Activated CD4-positive, alpha-beta T cell treated with anti-CD3 and anti-CD28 coated beads for 48 hours (primary cell): ENCODE results near the gene GSX1.
A peak's percentile ranks its signal among the peaks of the same experiment; 100 is the strongest.
"Not testable (repeated sequence)": the region's sequence is repeated elsewhere in the genome, so short reads cannot be mapped to it uniquely, and the experiment has no call there.

Source experiments
- DNase-seq: peaks from one replicate; pipeline ENCODE4 v3.0.0-alpha.2; 2020

Gene GSX1

GRCh38 chr13:27792393-27793218, at the start of gene GSX1:
Gene GSX1, plus strand, starts transcription at chr13:27792483. Its CDS starts 208 bp downstream, at chr13:27792691.
- DNase-seq: peak; percentile 72

DNA sequence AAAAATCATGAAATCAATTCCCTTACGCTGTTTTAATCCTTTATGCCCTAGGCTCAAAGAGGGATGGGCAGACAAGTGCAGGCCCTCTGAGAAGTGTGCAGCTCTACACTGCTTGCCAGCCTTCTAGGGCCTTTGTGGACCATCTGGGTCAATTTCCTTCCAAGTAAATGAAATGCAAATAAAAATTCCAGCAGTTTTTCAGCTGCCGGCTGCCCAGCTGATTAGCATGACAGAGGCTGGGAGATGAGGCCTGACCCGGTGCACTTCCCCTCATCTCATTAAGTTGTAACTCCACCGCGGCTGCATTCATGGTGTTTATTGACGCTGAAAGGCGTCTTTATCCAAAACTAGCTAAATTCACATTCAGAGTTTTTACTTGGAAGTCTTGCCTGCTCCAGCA, 47.5 kb upstream of the GSX1 start:
- no peak for DNase-seq

DNA sequence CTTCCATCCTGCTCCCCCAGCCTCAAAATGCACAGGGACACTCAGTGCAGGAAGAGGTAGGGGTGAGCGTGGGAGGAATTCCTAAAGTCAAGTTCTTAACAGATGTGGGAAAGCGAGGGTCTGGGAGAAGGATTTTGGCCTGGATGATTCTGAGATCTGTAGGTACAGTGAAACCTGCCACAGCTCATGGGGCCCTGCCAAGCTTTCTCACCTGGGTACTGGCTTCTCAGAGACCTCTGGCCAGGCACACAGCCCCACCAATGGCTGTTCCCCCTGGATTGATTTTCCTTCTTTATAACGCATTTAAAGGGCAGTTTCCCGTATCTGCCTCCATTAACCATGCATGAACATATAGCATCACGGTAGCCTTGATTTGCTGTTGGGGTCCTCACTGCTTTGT, 47.0 kb upstream of the GSX1 start:
- no peak for DNase-seq

- DNase-seq: not testable (repeated sequence)
These were observed 44.1 kb upstream of the GSX1 start for GRCh38 chr13:27748143-27748542.

- DNase-seq: no peak
These were observed 40.2 kb upstream of the GSX1 start for GRCh38 chr13:27751953-27752532.

DNA sequence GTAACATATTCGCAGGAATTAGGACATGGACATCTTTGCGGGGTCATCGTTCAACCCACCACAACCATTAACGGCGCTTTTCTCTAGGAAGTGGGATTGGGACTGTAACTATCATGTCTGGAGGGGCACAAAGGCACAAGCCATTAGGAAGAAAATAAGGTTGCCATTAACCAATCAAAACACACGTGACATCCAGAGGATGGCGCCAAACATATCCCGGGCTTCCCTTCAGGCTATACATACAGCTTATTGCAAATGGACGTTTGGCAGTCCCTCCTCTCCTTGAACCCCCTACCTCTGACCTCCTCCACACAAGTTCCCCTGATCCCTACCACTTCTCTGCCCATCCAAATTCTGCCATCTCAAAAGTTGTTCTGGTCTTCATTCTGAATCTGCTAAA, 26.6 kb upstream of the GSX1 start:
- no peak for DNase-seq

- peak; percentile 42 for DNase-seq
These were observed 21.5 kb upstream of the GSX1 start for GRCh38 chr13:27770809-27771208.

DNA sequence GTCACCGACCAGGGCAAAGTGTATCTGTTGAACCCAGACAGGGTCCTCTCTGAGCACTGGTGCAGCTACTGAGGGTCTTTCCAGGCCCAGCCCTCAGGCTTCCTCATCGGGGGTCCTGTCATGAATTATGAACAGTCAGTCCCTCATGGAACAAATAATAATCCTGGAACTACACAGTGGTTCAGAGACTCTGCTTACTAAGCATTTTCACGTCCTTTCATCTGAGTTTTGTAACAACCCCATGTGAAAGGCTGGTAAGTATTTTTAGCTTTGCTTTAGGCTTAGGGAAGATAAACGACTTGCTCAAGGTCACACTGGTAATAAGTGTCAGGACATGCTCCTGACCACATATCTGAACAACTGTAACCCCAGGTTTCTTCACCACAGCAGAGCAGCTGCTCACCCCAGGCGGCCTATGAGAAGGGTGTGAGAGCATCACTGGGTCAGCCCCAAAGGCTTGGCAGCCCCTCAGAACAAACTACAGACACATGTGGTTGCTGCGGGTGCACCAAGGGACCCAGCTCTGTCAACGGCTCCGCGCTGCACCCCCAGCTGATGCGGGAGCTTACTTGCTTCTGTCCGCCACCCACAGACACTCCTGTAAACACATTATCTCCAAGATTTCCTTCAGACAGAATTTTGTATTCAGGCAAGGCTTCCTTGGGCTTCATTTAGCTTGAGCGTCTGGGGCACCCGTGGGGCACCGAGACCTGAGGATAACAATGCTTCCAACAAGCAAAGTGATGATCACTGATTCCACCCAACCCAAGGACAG, 19.4 kb upstream of the GSX1 start:
- DNase-seq: no peak

DNA sequence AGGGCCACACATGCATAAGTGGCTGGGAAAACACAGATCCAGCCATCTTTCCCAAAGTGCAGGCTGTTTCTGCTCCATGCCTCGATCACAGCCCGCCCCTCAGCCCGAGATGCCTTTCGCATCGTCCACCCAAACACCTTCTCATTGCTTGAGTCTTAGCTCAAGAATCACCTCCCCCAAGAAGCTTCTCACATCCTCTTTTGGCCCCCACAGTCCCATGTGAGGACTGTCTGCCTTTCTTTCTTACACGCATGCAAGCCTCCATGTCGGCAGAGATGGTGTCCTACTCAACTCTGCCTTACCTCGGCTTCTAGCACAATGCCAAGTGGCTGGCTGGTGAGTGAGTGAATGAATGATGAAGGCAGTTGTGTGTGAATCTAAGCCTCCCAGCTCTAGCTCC, 18.1 kb upstream of the GSX1 start:
- DNase-seq: no peak

DNA sequence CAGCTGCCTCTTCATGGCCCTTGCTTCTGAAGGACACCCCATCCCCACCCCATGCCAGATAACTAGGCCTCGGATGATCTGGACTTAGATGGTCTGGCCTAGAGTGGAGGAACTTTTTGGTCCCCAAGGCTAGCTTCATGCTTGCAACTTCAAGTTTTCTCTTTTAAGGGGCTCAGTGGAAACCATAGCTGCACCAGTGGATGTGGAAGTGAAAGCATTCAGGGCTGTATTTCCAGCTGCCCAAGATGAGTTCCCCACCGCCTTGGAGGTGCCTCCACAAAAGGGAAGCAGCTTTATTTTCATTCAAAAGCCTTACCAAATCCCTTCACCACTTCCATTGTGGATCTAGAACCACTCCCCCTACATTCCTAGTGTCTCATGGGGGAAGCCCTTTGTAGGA, 17.6 kb upstream of the GSX1 start:
- DNase-seq: no peak

DNA sequence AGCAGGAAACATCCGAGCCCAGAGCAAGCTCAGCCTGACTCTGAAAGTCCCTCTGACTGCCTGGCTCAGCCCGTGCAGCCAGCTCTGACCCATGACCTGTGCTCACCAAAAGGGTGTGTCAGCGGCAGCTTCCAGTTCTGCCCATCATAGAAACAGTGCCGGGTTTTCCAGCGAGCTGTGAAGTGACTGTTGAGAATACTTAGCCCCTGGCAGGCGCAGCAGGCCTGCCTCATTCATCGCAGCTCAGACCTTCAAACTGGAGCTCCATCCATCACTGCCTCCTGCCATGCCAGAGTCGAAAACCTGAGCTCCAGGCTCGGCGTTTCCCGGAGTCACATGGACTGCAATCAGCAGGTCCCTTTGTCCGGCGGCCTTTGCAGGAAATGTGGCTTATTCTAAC, 16.3 kb upstream of the GSX1 start:
- DNase-seq: no peak

DNA sequence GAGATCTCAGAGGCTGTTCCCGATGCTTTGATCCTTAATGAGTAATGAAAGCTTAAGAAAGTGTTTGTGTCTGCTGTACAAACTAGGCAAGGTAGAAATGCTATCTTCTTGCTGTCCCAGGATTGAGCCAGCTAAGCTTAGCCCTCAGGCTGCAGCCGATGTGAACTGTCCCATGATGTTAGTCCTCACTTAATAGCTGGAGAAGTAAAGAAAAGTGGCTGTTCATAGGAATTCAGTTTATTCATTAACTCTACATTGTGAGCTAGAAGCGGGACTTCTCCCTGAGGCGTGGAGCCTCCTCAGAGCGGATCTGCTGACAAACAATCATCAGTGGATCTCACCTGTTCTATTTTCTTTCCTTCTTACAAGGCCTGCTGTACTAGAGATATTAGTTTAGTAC, 10.1 kb upstream of the GSX1 start:
- DNase-seq: no peak

DNA sequence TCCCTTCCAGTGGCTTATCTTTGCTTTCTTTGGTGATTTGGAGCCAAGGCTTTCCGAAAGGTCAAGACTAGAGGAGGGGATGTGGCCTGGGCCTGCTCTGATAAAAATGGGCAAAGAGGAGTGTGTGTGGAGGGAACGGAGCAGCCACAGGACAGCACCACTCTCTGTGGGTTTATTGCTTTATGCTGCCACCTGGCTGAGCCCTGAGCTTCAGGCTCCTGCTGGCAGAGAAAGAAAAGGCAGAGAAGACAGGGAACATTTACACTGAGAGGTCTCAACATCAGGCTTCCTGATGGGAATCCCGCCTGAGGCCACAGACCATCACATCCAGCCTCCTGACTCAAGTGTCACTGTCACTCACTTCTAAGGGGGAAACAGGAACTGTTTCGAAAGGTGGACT, 9.2 kb upstream of the GSX1 start:
- no peak for DNase-seq

DNA sequence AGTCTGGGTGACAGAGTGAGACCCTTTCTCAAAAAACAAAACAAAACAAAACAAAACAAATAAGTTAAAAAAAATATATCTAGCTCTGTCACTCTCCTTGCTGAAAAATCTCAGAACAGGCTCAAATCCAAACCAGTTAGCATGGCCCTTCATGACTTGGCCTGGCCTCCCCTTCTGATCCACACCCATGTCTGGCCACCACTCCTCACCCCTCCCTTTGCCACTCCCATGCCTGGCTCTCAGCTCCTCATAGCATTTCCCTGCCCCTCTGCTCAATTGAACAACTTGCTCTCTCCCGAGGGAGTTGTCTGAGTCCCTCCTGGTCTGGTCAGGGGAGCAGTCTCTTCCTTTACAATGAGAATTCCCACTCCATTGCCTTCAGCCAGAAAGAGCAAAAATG, 4.0 kb upstream of the GSX1 start:
- DNase-seq: no peak

- no peak for DNase-seq
These were observed 3.2 kb upstream of the GSX1 start for GRCh38 chr13:27789153-27789494.

- no peak for DNase-seq
These were observed 2.6 kb upstream of the GSX1 start for GRCh38 chr13:27789495-27790303.

DNA sequence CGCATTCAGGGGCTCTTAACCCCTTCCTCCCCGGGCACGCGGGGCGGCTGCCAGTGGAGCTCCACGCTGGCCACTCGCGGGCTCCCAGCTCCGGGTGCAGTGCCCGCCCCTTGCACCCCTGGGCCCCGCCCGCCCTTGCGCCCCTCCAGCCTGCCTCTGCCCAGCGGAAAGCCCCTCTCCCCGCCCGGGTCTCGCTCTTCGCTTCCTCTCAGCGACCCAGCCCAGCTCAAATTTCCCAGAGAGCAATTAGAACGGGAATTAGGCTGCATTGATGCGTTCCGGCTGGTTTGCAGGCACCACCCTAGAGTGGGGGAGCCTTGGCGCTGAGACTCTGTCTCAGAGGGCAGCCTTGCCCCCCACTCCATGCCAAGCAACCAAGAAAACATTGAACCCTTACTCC, 1.8 kb upstream of the GSX1 start:
- no peak for DNase-seq

GRCh38 chr13:27791146-27791900, 960 bp upstream of the GSX1 start:
- no peak for DNase-seq

- DNase-seq: no peak
These were observed 336 bp upstream of the GSX1 start for GRCh38 chr13:27791901-27792392.

DNA sequence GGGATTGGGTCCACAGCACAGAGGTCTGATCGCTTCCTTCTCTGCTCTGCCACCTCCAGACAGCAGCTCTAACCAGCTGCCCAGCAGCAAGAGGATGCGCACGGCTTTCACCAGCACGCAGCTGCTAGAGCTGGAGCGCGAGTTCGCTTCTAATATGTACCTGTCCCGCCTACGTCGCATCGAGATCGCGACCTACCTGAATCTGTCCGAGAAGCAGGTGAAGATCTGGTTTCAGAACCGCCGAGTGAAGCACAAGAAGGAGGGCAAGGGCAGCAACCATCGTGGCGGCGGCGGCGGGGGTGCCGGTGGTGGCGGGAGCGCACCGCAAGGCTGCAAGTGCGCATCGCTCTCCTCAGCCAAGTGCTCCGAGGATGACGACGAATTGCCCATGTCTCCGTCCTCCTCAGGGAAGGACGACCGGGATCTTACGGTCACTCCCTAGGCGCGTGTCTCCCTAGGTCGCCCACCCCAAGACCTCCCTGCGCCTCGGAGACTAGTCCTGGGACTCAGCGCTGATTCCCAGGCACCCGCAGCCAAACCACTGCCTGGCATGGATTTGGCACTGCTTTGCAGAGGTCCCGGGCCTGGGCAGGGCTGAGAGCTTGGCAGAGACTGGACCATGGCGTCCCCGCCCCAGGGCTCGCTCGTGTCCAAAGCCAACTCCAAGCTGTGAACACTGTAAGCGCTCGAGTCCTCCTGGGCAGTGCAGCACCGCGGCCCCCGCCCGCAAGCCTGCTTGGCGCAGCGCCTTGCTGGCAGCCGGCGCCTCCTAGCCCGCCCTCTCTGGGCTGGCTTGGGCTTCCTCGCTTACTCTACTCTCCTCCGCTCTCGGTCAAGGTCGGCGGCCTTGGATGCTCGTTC, 1.5 kb downstream of the GSX1 start:
- DNase-seq: no peak

GRCh38 chr13:27794368-27794691, 2.0 kb downstream of the GSX1 start:
- no peak for DNase-seq
